GM18909 (cell line): ENCODE data around the gene MSRB3.

Source experiments
- ATAC-seq: cut with Tn5 transposase; IDR thresholded peaks from one replicate; pipeline ENCODE4 v1.9.1; 2021; ENCODE audit warnings: mild to moderate bottlenecking; ENCODE audit not compliant: unreplicated experiment, poor library complexity

Gene MSRB3

GRCh38 chr12:65278576-65279368, at the start of gene MSRB3:
MSRB3 (plus strand) TSS chr12:65278683; CDS start chr12:65308580, 29,897 bp downstream.
- ATAC-seq, result peak; percentile 72

GRCh38 chr12:65229441-65229840, 49.0 kb upstream of the MSRB3 start:
- no peak for ATAC-seq

- ATAC-seq, result peak; percentile 43
Observed at GRCh38 chr12:65232476-65233077, 45.9 kb upstream of the MSRB3 start.

GRCh38 chr12:65237153-65237552, 41.3 kb upstream of the MSRB3 start:
- no peak for ATAC-seq

- ATAC-seq, result no peak
Observed at GRCh38 chr12:65238609-65239008, 39.9 kb upstream of the MSRB3 start.

- ATAC-seq, result no peak
Observed at GRCh38 chr12:65248656-65249633, 29.5 kb upstream of the MSRB3 start.

GRCh38 chr12:65252515-65252914, 26.0 kb upstream of the MSRB3 start:
- no peak for ATAC-seq

GRCh38 chr12:65257986-65258385, 20.5 kb upstream of the MSRB3 start:
- no peak for ATAC-seq

GRCh38 chr12:65259501-65259900, 19.0 kb upstream of the MSRB3 start:
- peak; percentile 75 for ATAC-seq

GRCh38 chr12:65263777-65264176, 14.7 kb upstream of the MSRB3 start:
- ATAC-seq, result no peak

- no peak for ATAC-seq
Observed at GRCh38 chr12:65266408-65266807, 12.1 kb upstream of the MSRB3 start.

- no peak for ATAC-seq
Observed at GRCh38 chr12:65269603-65270002, 8.9 kb upstream of the MSRB3 start.

GRCh38 chr12:65274602-65275272, 3.7 kb upstream of the MSRB3 start:
- ATAC-seq, result no peak

GRCh38 chr12:65275627-65276026, 2.9 kb upstream of the MSRB3 start:
- no peak for ATAC-seq

- ATAC-seq, result no peak
Observed at GRCh38 chr12:65276916-65277530, 1.5 kb upstream of the MSRB3 start.

- ATAC-seq, result no peak
Observed at GRCh38 chr12:65277994-65278575, 398 bp upstream of the MSRB3 start.

GRCh38 chr12:65279369-65280112, 1.1 kb downstream of the MSRB3 start:
- ATAC-seq, result no peak

- ATAC-seq, result no peak
Observed at GRCh38 chr12:65280306-65280705, 1.8 kb downstream of the MSRB3 start.

GRCh38 chr12:65282840-65283239, 4.4 kb downstream of the MSRB3 start:
- no peak for ATAC-seq
